H9 (cell line): ENCODE results near the gene EVX2. TPM values are rescaled to one million over a fixed set of nuclear protein-coding genes. Genes with fewer than 3 reads are reported as not detected.

Source experiments
- DNase-seq: peaks from one replicate; pipeline ENCODE4 v3.0.0-alpha.2; 2017
- H2AFZ ChIP-seq: one replicate; pipeline ENCODE4 v1.6.1; 2013; ENCODE audit warnings: mild to moderate bottlenecking, low read length, control low read depth, moderate library complexity
- H2AK5ac ChIP-seq: 2 replicates; pipeline ENCODE4 v1.6.1; 2013; ENCODE audit warnings: low read length, control low read depth, mixed read lengths; ENCODE audit not compliant: insufficient read length
- H2BK120ac ChIP-seq: one replicate; pipeline ENCODE4 v1.6.1; 2013; ENCODE audit warnings: low read depth, mild to moderate bottlenecking, low read length, control low read depth, inconsistent platforms; ENCODE audit not compliant: poor library complexity, severe bottlenecking
- H2BK12ac ChIP-seq: 2 replicates; pipeline ENCODE4 v1.6.1; 2013; ENCODE audit warnings: low read length, control low read depth, mixed read lengths, low read depth; ENCODE audit not compliant: insufficient read length
- H2BK15ac ChIP-seq: 2 replicates; pipeline ENCODE4 v1.6.1; 2013; ENCODE audit warnings: low read depth, low read length, control low read depth
- H2BK20ac ChIP-seq: one replicate; pipeline ENCODE4 v1.6.1; 2013; ENCODE audit warnings: low read depth, mild to moderate bottlenecking, low read length, control low read depth, inconsistent platforms; ENCODE audit not compliant: poor library complexity, severe bottlenecking
- H2BK5ac ChIP-seq: 2 replicates; pipeline ENCODE4 v1.6.1; 2013; ENCODE audit warnings: low read length, control low read depth, mixed read lengths; ENCODE audit not compliant: insufficient read length
- H3K14ac ChIP-seq: 2 replicates; pipeline ENCODE4 v1.6.1; 2013; ENCODE audit warnings: low read length, control low read depth; ENCODE audit not compliant: insufficient read depth
- H3K18ac ChIP-seq: 2 replicates; pipeline ENCODE4 v1.6.1; 2013; ENCODE audit warnings: low read depth, mild to moderate bottlenecking, mixed read lengths, low read length, control low read depth; ENCODE audit not compliant: insufficient read length
- H3K23ac ChIP-seq: 2 replicates; pipeline ENCODE4 v1.6.1; 2013; ENCODE audit warnings: low read length, control low read depth, mixed read lengths, low read depth; ENCODE audit not compliant: insufficient read length
- H3K23me2 ChIP-seq: 2 replicates; pipeline ENCODE4 v1.6.1; 2013; ENCODE audit warnings: low read depth, mild to moderate bottlenecking, mixed read lengths, low read length, control low read depth; ENCODE audit not compliant: insufficient read length, poor library complexity, severe bottlenecking
- H3K27ac ChIP-seq: 2 replicates; pipeline ENCODE4 v1.5.1; 2013; ENCODE audit warnings: low read length, control low read depth, mixed read lengths, low read depth; ENCODE audit not compliant: insufficient read length
- H3K27me3 ChIP-seq: 2 replicates; pipeline ENCODE4 v1.6.1; 2013; ENCODE audit warnings: low read length, control low read depth, inconsistent platforms; ENCODE audit not compliant: insufficient read depth
- H3K4ac ChIP-seq: 2 replicates; pipeline ENCODE4 v1.6.1; 2013; ENCODE audit warnings: low read depth, mild to moderate bottlenecking, control low read depth, inconsistent platforms, low read length, moderate library complexity
- H3K4me1 ChIP-seq: 2 replicates; pipeline ENCODE4 v1.6.1; 2013; ENCODE audit warnings: low read length, control low read depth, inconsistent platforms; ENCODE audit not compliant: insufficient read depth
- H3K4me2 ChIP-seq: 2 replicates; pipeline ENCODE4 v1.6.1; 2013; ENCODE audit warnings: low read length, control low read depth, mixed read lengths; ENCODE audit not compliant: insufficient read length, insufficient read depth
- H3K56ac ChIP-seq: 2 replicates; pipeline ENCODE4 v1.6.1; 2013; ENCODE audit warnings: low read depth, mild to moderate bottlenecking, mixed read lengths, low read length, control low read depth; ENCODE audit not compliant: insufficient read length
- H3K79me1 ChIP-seq: 2 replicates; pipeline ENCODE4 v1.6.1; 2013; ENCODE audit warnings: low read depth, mild to moderate bottlenecking, moderate library complexity, low read length, control low read depth, inconsistent platforms; ENCODE audit not compliant: insufficient read depth, poor library complexity, severe bottlenecking
- H3K79me2 ChIP-seq: 2 replicates; pipeline ENCODE4 v1.6.1; 2013; ENCODE audit warnings: low read length, control low read depth, inconsistent platforms; ENCODE audit not compliant: insufficient read depth
- H3K9ac ChIP-seq: 2 replicates; pipeline ENCODE4 v1.6.1; 2013; ENCODE audit warnings: low read length, control low read depth, mixed read lengths; ENCODE audit not compliant: insufficient read length; ENCODE audit errors: extremely low read depth
- H3K9me3 ChIP-seq: one replicate; pipeline ENCODE4 v1.6.1; 2013; ENCODE audit warnings: low read depth, low read length, inconsistent platforms; ENCODE audit not compliant: control insufficient read depth
- H3T11ph ChIP-seq: one replicate; pipeline ENCODE4 v1.6.1; 2013; ENCODE audit warnings: mild to moderate bottlenecking, low read length, control low read depth, inconsistent platforms
- H4K20me1 ChIP-seq: one replicate; pipeline ENCODE4 v1.6.1; 2013; ENCODE audit not compliant: control insufficient read depth, insufficient read length, insufficient read depth
- H4K5ac ChIP-seq: 2 replicates; pipeline ENCODE4 v1.6.1; 2013; ENCODE audit warnings: low read depth, mild to moderate bottlenecking, mixed read lengths, low read length, control low read depth; ENCODE audit not compliant: insufficient read length
- H4K8ac ChIP-seq: replicated peaks from 2 replicates; pipeline ENCODE4 v1.6.1; 2013; ENCODE audit warnings: low read length, control low read depth, mixed read lengths, low read depth; ENCODE audit not compliant: insufficient read length
- H4K91ac ChIP-seq: 2 replicates; pipeline ENCODE4 v1.6.1; 2013; ENCODE audit warnings: low read depth, mild to moderate bottlenecking, moderate library complexity, mixed read lengths, low read length, control low read depth; ENCODE audit not compliant: insufficient read length
- H3K27ac Mint-ChIP-seq, 3 experiments: 2 replicates in 2 of 3; 3 replicates in 1 of 3; pipeline ENCODE4 v1.8.0; 2020 to 2021; ENCODE audit warnings: mixed read lengths in 3 of 3, mild to moderate bottlenecking in 1 of 3, moderate library complexity in 1 of 3
- H3K27me3 Mint-ChIP-seq: 2 replicates; pipeline ENCODE4 v1.8.0; 2021; ENCODE audit warnings: low read depth, mild to moderate bottlenecking, moderate library complexity, mixed read lengths
- H3K36me3 Mint-ChIP-seq, 3 experiments: 2 replicates in 2 of 3; 3 replicates in 1 of 3; pipeline ENCODE4 v1.8.0; 2020 to 2021; ENCODE audit warnings: low read depth in 3 of 3, mixed read lengths in 3 of 3; ENCODE audit not compliant: insufficient read depth in 1 of 3
- H3K4me1 Mint-ChIP-seq, 2 experiments: 2 replicates each; pipeline ENCODE4 v1.8.0; 2020; ENCODE audit warnings: mixed read lengths in 2 of 2
- H3K4me3 Mint-ChIP-seq, 2 experiments: 2 replicates in 1 of 2; 3 replicates in 1 of 2; pipeline ENCODE4 v1.8.0; 2020 to 2021; ENCODE audit warnings: mild to moderate bottlenecking in 2 of 2, mixed read lengths in 2 of 2, moderate library complexity in 1 of 2
- H3K9me3 Mint-ChIP-seq, 2 experiments: 2 replicates in 1 of 2; 3 replicates in 1 of 2; pipeline ENCODE4 v1.8.0; 2020; ENCODE audit warnings: mild to moderate bottlenecking in 2 of 2, mixed read lengths in 2 of 2, moderate library complexity in 1 of 2
- CTCF ChIP-seq: fragments of 200-600 bp; sonication (generic); conservative IDR thresholded peaks from 3 replicates; pipeline ENCODE4 v1.8.0; 2021; ENCODE audit warnings: antibody characterized with exemption, mild to moderate bottlenecking
- WGBS: extraction: QIAGEN DNeasy Blood & Tissue Kit; methylation state at CpG from one replicate; pipeline ENCODE4 v1.1.7; 2013; ENCODE audit warnings: missing lambda C conversion rate, low lambda C conversion rate, mixed read lengths; ENCODE audit not compliant: insufficient read length; ENCODE audit errors: extremely low coverage; 5-methylcytosine and 5-hydroxymethylcytosine counted together
- total RNA-seq: library from RNA; stranded (reverse); gene quantifications from 2 replicates; pipeline ENCODE4 v1.2.1, GENCODE V29; 2021

The EVX2 gene
- total RNA-seq, 1 experiment from 2014 or later: not detected

DNA sequence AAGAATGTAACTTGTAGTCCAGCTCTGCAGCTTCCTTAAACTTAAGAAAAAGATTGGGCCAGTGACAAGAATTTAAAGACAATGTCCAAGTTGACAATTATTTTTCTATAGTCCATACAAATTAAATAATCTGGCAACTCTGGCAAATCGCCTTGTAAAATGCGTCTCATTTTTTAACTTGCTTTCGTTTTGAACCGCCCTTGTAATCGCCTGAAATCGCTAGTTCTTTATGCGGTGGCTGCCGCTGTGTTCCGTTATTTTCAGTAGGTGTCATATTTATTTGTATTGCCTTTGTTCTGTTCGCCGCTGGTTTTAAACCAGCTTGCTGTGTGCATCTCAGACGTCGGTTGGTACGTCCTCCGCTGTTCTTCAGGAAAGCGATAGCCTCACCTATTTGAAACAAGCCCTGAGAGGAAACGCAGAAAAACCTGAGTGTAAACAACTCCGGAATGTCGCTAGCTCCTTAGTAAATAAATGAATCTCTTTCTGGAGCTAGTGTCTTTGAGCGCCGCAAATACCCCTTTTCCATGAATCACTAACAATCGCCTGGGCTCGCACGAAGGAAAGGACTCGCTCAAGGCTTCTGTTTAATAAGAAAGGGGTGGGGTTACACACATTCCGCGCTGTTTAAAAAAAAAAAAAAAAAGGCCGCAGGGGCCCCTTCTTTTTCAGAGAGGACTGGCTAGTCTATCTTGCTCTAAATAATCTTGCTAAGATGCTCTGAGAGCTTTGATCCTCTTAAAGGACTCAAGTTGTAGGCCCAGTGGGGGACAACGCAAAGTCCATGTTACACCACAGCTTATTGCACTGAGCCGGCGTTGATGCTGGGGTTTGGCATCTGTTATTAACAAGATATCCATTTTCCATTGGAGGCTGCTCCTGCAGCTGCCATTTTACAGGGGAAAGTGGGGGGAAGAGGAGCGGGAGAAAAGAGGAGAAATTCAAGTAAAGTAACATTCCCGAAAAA, 48.7 kb upstream of the EVX2 start:
- Histone ChIP-seq H3K23ac (no peak overlapping the region), H3K9ac (no peak overlapping the region), H3K79me1 (no peaks in the 10 kb centered on the region), H3K18ac (no peak overlapping the region), H2AFZ (no peak overlapping the region), H3K79me2 (no peaks in the 10 kb centered on the region), H4K8ac (no peak overlapping the region), H3K4ac (no peak overlapping the region), H3K27ac (no peak overlapping the region), H2BK15ac (no peak overlapping the region), H3K14ac (no peak overlapping the region), H4K5ac (no peak overlapping the region), H3K9me3 (no peaks in the 10 kb centered on the region), H3T11ph (no peak overlapping the region), H3K23me2 (peaks cover 8% of the 10 kb centered on the region), H2BK120ac (no peak overlapping the region), H2BK5ac (no peak overlapping the region), H4K20me1 (no peaks in the 10 kb centered on the region), H3K4me2 (no peak overlapping the region), H2BK12ac (no peak overlapping the region), H2BK20ac (no peak overlapping the region), H3K4me1 (no peaks in the 10 kb centered on the region; the same call in 1 of the 2 replicates), H3K56ac (no peak overlapping the region), H2AK5ac (no peak overlapping the region), H3K27me3 (peaks cover 92% of the 10 kb centered on the region), H4K91ac (no peak overlapping the region)
- no peak overlapping the region for H3K27ac Mint-ChIP-seq
- H3K4me3 Mint-ChIP-seq: no peak overlapping the region; a peak in 2 of 5 replicates
- H3K9me3 Mint-ChIP-seq: peaks cover 4 to 13% of the 10 kb centered on the region in 2 experiments; a peak in 4 of 5 replicates
- peaks cover 98% of the 10 kb centered on the region for H3K27me3 Mint-ChIP-seq
- no peak for TF ChIP-seq CTCF
- no CpG with 5 or more reads among the region's 33 CpGs for WGBS
- no peaks in the 10 kb centered on the region; a peak in 1 of 7 replicates for H3K36me3 Mint-ChIP-seq
- H3K4me1 Mint-ChIP-seq: peaks cover 15 to 21% of the 10 kb centered on the region in 2 experiments
- DNase-seq: no peak
